ENCODE results near the gene HIGD1A.

The HIGD1A gene

GRCh38 chr3:42752961-42753360 is 51.3 kb downstream of the HIGD1A start:
- FAIRE-seq = no peak

- FAIRE-seq = no peak
Observed at GRCh38 chr3:42752441-42752840, 51.8 kb downstream of the HIGD1A start.

GRCh38 chr3:42751609-42752008 is 52.7 kb downstream of the HIGD1A start:
- FAIRE-seq = no peak

GRCh38 chr3:42750834-42751233 is 53.5 kb downstream of the HIGD1A start:
- FAIRE-seq = no peak

- no peak for FAIRE-seq
Observed at GRCh38 chr3:42749753-42750231, 54.5 kb downstream of the HIGD1A start.

GRCh38 chr3:42749025-42749752 is 55.1 kb downstream of the HIGD1A start:
- FAIRE-seq = no peak

GRCh38 chr3:42747581-42747980 is 56.7 kb downstream of the HIGD1A start:
- FAIRE-seq = no peak

GRCh38 chr3:42746455-42747450 is 57.5 kb downstream of the HIGD1A start:
- FAIRE-seq = no peak

GRCh38 chr3:42745776-42746454 is 58.4 kb downstream of the HIGD1A start:
- no peak for FAIRE-seq

- FAIRE-seq = no peak
Observed at GRCh38 chr3:42745291-42745745, 59.0 kb downstream of the HIGD1A start.

- FAIRE-seq = no peak
Observed at GRCh38 chr3:42743204-42743995, 60.9 kb downstream of the HIGD1A start.

- no peak for FAIRE-seq
Observed at GRCh38 chr3:42742688-42743087, 61.6 kb downstream of the HIGD1A start.

- FAIRE-seq = no peak
Observed at GRCh38 chr3:42742259-42742658, 62.0 kb downstream of the HIGD1A start.

- FAIRE-seq = no peak
Observed at GRCh38 chr3:42741796-42742195, 62.5 kb downstream of the HIGD1A start.

GRCh38 chr3:42739401-42740158 is 64.7 kb downstream of the HIGD1A start:
- FAIRE-seq = no peak

GRCh38 chr3:42736531-42736930 is 67.8 kb downstream of the HIGD1A start:
- FAIRE-seq = no peak

GRCh38 chr3:42736081-42736480 is 68.2 kb downstream of the HIGD1A start:
- no peak for FAIRE-seq

GRCh38 chr3:42735615-42736014 is 68.7 kb downstream of the HIGD1A start:
- FAIRE-seq = no peak

GRCh38 chr3:42735019-42735418 is 69.3 kb downstream of the HIGD1A start:
- no peak for FAIRE-seq

GRCh38 chr3:42734263-42734860 is 69.9 kb downstream of the HIGD1A start:
- no peak for FAIRE-seq

Measured in G401.6 (cell line).